Measurements from ENCODE around the gene CHRM2.
"Not testable (repeated sequence)": the region's sequence is repeated elsewhere in the genome, so short reads cannot be mapped to it uniquely, and the experiment has no call there.

CHRM2 gene

DNA sequence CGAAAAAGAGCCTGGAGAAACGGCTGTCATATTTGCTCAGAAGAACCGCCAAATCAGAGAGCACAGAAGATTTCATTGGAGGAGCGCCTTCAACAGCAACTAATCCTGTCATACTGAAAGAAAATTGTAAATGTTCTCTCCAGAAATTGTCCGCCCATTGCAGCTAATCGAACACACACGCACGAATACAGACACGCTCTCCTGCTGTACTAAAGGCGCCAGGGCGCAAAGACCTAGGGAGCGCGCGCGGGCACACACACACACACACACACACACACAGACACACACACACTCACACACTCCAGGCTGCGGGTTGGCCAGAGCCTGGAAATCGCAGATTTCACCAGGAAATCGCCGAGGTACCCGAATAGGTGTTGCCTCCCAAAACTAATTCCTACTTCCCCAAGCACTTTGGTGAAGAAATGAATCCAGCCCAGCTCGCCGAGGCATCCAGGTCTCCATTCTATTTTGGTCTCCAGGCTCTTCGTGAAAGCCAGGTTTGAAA is at the start of gene CHRM2:
TSS of gene CHRM2 (plus strand) at position 157 of the 505 bp plus-strand sequence. CDS start 146,214 bp downstream, outside the sequence.
- DNase-seq, result no peak

DNA sequence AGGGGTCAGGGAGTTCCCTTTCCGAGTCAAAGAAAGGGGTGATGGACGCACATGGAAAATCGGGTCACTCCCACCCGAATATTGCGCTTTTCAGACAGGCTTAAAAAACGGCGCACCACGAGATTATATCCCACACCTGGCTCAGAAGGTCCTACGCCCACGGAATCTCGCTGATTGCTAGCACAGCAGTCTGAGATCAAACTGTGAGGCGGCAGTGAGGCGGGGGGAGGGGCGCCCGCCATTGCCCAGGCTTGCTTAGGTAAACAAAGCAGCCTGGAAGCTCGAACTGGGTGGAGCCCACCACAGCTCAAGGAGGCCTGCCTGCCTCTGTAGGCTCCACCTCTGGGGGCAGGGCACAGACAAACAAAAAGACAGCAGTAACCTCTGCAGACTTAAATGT is 37.1 kb upstream of the CHRM2 start:
- DNase-seq, result not testable (repeated sequence)

DNA sequence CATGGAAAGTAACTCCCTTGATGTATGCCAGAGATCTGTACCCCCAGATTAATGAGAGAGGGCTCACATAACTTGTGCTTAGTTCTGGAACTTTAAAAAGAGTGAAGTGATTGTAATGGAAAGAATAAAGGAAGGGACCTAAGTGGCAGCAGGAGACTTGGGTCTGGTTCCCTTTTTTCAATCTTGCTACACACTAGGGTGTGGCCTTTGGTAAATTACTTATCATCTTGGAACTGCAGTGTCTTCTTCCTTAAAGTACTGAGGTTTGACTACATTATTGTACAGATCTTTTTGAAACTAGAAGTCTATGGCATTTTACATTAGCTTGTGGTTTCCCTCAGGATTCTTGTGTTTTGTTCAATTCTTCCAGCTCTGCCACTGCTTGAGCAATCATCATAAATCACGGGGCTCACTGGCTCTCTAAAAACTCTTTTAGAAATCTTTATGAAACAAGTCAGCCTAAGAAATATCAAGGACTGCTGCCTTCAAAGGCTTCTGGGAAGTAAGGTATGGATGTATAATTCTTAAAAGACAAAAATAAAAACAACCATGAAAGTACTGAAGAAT is 22.5 kb upstream of the CHRM2 start:
- DNase-seq, result no peak

DNA sequence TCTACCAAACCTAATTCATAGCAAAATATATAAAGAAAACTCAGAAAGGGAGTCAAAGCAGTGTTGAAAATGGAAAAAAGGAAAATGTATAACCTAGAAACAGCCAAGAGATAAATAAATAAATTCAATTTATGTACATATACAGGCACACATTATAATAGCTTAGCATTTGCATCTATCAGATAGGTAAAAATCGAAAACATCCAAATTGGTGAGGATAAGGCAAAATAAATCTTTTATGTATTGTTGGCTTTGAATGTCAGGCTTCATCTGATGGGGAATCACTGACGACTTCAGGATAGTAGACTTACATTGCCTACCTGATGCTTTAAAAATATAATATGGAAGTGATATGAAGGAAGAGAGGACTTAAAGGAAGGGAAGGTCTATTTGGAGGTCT is 20.6 kb upstream of the CHRM2 start:
- DNase-seq, result no peak

DNA sequence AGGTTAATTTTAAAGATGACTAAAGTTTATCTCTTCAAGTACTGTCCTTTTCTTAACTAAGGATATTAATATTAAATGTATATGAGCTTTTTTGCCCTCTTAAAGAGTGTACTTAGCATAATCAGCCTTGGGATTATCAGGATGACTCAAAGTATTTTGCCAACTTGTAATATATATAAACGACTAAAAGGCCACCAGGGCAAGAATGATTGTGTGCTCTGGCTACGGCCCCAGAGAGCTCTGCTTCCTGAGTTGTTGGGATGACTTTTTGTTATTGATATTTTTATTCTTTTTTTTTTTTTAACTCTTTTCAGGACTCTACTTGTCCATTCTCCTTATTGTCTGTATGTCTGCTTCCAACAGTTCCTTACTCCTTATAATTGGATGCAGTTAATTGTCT is 14.8 kb upstream of the CHRM2 start:
- no peak for DNase-seq

DNA sequence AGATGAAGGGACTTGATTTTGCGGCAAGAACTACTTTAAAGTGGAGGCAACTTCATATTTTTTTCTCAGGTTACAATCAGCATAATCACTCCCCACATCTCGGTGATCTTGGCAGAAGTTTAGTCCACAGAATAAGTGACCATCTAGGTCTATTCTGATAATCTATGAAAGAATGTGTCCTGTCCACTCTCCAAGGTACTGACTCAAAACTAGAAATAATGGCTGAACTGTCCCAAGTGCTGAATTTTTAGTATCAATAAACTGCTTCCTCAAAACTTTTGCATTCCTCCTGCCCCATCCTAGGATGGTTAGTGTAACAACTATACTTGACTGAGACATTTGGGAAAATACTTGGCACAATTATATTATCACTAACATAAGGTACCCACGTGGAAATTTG is 10.9 kb upstream of the CHRM2 start:
- no peak for DNase-seq

DNA sequence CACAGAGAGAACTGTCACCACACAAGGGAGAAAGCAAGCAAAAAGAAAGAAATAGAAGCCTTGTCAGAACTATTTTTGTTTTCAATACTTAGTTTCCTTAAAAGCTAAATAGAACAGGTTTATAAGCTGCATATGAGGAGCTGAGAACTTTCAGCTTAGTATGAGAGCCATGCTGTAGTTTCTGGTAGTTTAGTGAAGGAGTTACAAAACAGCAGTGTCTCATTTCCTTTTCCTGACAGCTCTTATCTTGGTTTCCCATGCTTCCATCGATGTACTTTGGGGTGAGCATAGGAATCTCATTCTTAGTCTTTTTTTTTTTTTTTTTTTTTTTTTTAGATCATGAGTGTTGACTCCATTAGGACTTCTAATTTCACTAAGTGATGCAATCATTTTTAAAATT is 8.6 kb upstream of the CHRM2 start:
- no peak for DNase-seq

DNA sequence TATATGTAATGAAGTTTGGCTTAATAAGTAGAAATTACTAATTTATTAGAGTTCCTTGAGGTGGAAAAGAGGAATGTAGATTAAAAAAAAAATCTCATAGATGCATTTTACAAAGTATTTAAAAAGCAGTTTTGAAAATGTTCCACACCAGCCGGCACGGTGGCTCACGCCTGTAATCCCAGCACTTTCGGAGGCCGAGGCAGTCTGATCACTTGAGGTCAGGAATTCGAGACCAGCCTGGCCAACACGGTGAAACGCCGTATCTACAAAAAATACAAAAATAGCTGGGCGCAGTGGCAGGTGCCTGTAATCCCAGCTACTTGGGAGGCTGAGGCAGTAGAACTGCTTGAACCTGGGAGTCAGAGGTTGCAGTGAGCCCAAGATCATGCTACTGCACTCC is 3.2 kb upstream of the CHRM2 start:
- DNase-seq, result no peak

DNA sequence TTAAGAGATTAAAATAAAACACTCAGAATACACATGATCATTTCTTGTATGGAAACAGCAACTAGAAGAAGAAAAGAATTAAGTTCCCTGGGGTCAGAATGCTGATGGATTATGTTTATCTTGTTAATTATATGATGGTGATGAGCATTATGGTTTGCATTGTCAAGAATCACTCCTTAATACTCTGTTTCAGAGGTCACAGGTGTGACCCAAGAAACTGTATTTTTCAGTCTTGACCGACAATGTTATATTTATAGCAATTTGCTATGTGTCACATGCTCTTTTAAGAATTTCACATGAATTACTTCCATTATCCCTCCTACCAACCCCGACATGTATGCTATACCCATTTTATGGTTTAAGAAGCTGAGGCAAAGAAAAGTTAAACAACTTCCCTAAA is 2.7 kb upstream of the CHRM2 start:
- DNase-seq, result no peak

DNA sequence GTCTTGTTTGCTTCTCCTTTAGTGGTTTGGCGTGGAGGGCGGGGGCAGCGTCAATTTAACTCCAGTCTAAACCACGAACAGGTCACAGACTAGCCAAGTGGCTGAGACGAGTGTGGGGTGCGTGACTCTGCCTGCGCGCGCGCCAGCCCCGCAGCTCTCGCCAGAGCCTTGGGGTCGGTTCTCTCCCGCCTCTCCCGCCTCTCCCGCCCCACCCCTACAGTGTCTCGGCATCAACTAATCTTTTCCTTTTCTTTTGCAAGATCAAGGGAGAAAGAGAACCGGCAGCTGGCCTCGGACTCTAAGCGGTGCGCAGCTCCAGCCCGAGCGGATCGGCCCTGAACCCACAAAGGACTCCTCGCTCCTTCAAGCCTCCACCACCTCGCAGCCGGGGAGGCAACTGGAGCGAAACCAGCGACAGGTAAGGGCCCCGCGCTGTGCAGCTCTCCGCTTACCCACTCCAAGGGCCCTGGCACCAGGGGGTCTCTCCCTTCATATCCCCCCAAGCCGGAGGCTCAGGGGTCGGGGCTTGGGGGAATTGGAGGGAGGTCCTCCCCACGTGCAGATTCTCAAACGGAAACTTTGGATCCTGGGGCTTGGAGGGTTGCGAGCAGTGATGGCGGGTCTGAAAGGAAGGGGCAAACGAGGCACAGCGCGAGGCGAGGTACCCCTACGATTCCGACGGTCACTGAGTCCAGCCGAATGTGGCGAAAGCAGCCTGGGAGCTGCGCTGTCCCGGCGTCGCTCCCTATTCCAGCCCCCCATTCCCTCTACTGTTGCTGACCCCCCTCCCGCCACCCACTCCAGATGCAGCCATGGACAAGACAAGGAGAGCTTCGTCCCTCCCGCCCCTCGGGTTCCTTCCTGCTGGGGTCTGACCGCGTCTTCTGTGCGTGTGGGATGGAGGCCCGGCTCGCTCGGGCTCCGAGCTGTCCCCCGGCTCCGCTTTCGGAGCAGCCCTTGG is 829 bp downstream of the CHRM2 start:
- DNase-seq, result no peak

DNA sequence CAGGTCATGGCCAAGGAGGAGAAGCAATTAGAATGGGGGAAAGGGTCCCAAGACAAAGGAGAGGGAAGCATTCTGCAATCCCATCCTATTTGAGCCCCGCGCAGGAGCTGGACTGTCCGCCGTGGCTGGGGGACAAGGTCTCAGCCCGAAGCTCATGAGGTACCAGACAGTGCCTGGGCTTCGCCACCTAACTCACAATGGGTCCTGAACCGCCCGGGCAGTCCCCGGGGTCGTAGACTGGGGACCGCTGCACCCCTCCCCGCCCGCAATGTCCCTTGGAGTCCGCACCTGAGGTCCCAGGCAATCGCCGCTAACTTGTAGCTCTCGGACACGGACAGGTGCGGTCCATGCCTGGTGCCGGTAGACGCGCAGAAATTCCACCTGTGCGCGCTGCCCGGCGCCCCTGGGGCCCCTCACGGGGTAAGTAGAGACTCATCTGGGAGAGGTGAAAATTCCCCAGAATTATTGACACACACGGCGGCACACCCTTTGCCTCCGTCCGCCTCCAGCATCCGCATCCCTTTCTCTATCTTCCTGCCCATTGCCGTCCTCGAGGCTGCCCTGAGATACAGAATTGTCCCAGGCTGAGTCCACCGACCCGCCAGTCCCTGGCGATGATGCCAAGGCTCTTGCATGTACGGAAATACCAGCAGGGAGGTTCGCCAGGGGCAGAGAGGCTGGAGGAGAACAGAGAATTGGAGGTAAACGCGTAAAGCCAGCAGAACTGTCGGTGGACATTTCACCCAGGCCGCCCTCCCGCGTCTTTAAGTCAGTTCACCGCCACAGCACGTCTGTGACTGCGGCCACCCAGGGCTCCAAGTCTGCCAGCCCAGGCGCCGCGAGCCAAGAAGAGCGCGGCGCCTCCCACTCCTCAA is 1.8 kb downstream of the CHRM2 start:
- no peak for DNase-seq

DNA sequence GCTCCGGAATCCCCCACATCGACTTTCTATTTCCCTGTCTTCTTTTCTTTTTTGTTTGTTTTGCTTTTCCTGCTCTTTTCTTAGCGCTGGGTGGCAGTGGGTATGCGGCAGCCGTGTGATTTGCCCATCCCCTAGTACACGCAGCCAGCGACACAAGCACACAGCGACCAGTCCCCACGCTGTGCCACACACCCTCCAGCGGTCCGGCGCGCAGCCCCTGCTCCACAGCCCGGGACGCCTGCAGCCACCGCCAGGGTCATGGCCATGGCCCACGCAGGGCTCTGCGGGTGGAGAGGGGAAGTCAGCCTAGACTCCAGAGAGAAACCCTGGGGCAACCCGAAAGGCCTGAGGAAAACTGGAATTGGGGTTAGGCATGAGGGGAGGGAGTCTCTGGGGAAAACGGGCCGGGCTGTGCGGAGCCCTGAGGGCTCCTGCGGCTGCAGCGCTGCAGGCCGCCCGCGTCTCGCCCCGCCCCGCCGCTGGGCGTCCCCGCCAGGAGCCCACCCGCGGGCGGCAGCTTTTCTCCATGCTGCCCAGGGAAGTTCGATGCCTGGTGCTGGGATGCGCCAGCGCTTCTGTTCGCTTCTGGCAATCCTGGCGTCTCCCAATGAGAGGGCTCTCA is 2.5 kb downstream of the CHRM2 start:
- no peak for DNase-seq

DNA sequence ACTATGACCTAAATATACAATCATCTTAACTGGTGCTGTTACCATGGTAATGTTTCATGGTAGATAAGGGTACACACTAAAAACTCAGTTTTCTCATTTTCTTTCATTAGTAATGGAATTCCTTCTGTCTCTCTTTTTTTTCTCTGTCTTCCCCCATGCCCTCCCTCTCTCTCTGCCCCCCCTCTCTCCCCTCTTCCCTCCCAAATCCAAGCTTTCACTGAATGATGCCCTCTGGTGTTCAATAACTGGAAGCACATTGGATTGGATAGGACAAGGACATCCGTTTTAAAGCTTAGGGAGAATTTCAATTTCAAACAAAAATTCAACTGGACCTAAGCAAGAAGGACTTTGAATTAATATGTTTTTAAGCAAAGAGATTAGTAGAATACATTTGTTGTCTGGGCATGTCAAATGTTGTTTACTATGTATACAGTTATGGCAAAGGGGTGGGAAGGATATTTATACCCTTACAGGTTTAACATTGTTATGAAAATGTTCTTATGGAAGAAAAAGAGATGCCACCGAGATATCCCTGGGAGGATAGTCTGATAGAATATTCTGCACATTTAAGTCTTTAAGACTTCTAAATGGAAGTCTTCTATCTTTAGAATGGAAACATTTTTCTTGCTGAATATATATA is 6.1 kb downstream of the CHRM2 start:
- no peak for DNase-seq

DNA sequence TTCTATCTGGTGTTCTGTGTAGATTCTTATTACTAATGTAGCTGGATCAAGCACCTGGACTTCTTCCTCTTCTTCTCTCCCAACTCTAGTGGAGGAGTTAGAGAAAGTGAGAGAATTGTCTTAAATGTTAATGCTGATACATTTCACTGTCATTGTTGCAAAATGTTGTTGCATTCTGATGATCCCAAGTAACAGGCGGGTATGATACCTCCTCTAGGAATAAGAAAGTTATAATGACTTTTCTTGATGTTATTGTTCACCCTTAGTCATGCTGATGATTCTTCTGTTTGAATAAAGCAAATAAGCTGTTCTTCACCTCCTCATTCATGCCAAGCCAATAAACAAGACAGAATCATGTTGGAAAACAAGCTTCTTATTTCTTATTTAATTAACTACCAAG is 9.1 kb downstream of the CHRM2 start:
- no peak for DNase-seq

DNA sequence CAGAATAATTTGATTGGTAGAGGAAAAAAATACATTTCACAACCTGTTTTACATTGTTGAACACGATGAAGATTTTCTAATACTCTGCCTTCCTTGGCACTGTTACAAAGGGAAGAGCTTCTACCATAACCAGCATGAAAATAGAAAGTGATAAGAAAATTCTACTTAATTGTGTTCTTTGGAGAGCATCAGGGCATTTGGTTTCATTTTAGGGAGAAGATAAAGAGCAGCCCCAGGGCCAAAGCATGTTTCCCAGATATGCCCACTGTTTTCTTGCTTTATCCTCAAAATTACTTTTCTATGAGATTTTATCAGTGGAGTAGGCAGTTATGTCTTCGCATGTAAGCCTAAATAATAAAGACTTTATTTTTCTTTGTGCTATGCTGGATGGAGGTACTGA is 9.5 kb downstream of the CHRM2 start:
- DNase-seq, result no peak

DNA sequence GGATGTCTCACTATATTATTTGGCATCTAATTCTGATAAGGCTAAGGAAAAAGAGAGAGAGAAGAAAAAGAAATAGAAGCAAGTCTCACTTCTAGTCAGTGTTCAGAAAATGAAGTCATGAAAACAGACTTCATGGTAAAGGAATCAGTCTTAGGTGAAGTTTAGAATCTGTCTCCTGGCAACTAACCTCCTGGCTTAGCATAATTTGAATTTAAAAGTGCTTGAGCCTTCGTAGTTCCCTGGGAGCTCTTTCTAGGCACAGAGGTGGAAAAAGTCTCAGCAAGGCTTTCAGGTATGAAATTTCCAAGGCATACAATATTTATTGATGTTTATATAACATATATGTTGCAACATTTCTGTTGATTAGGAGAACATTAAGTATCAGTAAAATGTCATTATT is 10.4 kb downstream of the CHRM2 start:
- no peak for DNase-seq

DNA sequence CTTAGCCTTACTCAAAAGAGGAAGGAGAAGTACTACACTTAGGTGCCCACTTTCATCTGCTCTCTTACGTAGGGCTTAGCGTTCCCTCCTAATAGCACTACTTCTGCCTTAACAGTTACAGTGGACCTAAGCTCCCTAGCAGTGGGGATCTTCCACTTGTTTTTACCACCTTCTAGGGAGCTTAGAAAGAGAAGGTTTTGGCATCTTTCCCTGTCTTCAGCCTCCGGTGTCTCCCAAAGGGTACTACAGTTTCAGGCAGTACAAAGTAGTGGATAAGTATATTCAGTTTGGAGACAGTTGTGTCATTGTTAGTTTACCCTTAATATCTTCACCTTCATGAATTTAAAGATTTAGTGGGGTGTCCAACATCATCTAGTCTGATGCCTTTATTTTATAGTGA is 14.6 kb downstream of the CHRM2 start:
- DNase-seq, result no peak

DNA sequence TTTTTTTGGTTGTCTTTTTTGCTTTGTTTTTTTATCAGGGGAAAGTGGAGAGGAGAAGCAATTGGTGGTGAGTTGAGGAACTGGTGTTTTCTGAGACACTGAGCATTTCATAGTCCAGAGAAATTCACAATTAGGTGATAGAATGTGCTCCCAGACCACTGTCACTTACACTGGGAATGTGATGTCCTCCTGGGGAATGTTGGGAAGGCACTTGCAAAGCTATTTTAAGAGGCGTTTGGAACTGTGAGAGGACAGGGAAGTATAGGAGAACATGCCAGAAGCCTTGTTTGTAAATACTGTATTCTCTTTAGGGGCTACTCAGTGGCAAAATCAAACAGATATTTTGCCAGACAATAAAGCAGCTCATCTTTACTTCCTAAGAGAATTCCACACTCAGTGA is 16.0 kb downstream of the CHRM2 start:
- DNase-seq, result no peak

DNA sequence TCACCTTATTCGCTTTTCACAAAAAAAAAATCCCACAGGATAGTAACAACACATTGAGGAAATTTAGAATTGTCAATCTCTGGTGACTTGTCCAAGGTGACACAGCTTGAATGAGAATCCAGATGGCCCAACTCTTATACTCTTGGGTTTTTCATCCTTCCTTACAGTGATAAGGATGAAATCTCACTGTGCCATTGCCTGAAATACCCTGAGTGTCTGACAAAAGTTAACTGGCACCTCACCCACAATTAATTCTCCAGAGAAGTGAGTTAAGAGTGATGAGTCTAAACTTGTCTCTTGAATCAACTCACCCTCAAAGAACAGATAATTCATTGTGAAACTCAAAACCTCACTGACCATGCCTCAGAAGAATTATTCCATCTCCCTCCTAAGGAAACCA is 18.9 kb downstream of the CHRM2 start:
- DNase-seq, result no peak

DNA sequence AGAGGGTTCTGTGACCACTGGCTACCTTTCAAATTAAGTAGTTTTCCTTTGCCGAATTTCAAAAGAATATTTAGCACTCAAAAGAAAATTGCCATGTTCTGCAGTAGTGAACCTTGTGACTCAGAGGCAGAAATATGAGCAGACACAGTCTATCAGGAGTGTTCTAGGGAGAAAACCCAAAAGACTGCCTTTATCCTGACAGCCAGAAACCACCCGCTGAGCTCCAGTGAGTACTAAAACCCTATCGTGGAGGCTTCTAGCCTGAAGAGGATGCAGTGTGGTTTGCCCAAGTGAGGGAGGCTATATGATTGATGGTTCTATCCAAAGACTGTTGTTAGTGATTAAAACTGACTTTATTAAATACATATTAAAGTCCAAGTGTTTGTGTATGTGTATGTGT is 21.9 kb downstream of the CHRM2 start:
- DNase-seq, result no peak

DNA sequence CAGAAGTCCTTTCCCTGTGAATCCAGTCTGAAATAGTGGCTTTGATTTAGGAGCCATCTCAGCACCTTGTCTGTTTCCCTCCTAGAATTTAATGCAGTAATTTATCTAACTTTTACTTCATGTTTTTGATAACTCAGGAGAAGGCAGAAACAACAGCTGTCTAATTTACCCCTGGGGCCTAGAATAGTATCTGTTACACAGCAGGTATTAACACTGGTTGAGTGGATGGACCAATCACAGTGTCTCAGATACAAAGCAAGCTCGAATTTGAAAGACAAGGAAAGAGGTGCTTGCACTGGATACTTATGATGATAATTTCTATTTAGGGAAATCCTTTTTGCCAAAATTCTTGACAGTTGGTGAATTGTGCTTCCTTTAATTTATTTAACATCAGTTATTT is 23.4 kb downstream of the CHRM2 start:
- no peak for DNase-seq

DNA sequence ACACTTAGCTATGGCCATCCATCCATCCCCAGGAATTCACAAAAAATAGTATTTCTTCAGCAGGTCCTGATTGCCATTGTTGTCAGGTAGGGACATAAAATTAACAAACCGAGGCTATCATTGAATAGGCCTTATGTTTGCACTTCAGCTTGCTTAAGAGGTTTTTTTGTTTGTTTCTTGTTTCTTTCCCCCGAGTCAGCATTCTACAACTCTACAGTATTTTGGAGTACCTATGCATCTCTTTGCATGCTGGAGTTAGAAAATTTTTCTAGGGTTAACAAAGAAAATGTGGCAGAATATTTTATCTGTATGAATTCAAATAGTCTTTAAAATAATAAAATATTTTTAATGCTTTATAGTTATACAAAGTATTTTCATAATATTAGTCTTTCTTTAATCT is 26.3 kb downstream of the CHRM2 start:
- no peak for DNase-seq

All from GOT3 (cell line).